ENCODE measurements around the gene TENM3. TPM values are rescaled to one million over a fixed set of nuclear protein-coding genes. Genes with fewer than 3 reads are reported as not detected.

TENM3 gene
- total RNA-seq, 1 experiment from 2014 or later = 57.4 TPM

GRCh38 chr4:182730791-182731190 is 487.6 kb downstream of the TENM3 start:
- no peaks in the 10 kb centered on the region for H3K9me3 ChIP-seq (replicated peaks)
- DNase-seq = no peak
- H3K4me1 ChIP-seq = no peaks in the 10 kb centered on the region
- H3K36me3 ChIP-seq = 0 out of 2 replicates have a peak, but pooled peaks cover 6% of the 10 kb centered on the region
- H3K27me3 ChIP-seq = no peaks in the 10 kb centered on the region
- H3K4me3 ChIP-seq = no peak overlapping the region
- H3K27ac ChIP-seq = no peak overlapping the region

GRCh38 chr4:182736207-182736606 is 493.0 kb downstream of the TENM3 start:
- Histone ChIP-seq H3K9me3 (replicated peaks) (no peaks in the 10 kb centered on the region), H3K4me1 (no peaks in the 10 kb centered on the region), H3K4me3 (no peak overlapping the region), H3K36me3 (peaks cover 9% of the 10 kb centered on the region; the same call in 1 of the 2 replicates), H3K27ac (no peak overlapping the region), H3K27me3 (no peaks in the 10 kb centered on the region)
- no peak for DNase-seq

- no peak for DNase-seq
- no peaks in the 10 kb centered on the region for H3K4me1 ChIP-seq
- H3K36me3 ChIP-seq = peaks cover 3% of the 10 kb centered on the region; the same call in 1 of the 2 replicates
- no peaks in the 10 kb centered on the region for H3K27me3 ChIP-seq
- no peak overlapping the region for H3K4me3 ChIP-seq
- no peaks in the 10 kb centered on the region for H3K9me3 ChIP-seq (replicated peaks)
- H3K27ac ChIP-seq = no peak overlapping the region
Measured at GRCh38 chr4:182738283-182739047, 495.3 kb downstream of the TENM3 start.

GRCh38 chr4:182740256-182740655 is 497.1 kb downstream of the TENM3 start:
- no peaks in the 10 kb centered on the region for H3K4me1 ChIP-seq
- no peaks in the 10 kb centered on the region for H3K27me3 ChIP-seq
- no peak overlapping the region for H3K4me3 ChIP-seq
- no peak for DNase-seq
- H3K36me3 ChIP-seq = peaks cover 7% of the 10 kb centered on the region
- no peak overlapping the region for H3K27ac ChIP-seq
- no peaks in the 10 kb centered on the region for H3K9me3 ChIP-seq (replicated peaks)

GRCh38 chr4:182741054-182741453 is 497.9 kb downstream of the TENM3 start:
- H3K27me3 ChIP-seq = no peaks in the 10 kb centered on the region
- H3K9me3 ChIP-seq (replicated peaks) = no peaks in the 10 kb centered on the region
- H3K27ac ChIP-seq = no peak overlapping the region
- H3K36me3 ChIP-seq = peaks cover 10% of the 10 kb centered on the region
- no peak overlapping the region for H3K4me3 ChIP-seq
- no peaks in the 10 kb centered on the region for H3K4me1 ChIP-seq
- no peak for DNase-seq

- Histone ChIP-seq H3K4me3 (no peak overlapping the region), H3K9me3 (replicated peaks) (no peaks in the 10 kb centered on the region), H3K36me3 (peaks cover 11% of the 10 kb centered on the region), H3K4me1 (no peaks in the 10 kb centered on the region), H3K27ac (no peak overlapping the region), H3K27me3 (no peaks in the 10 kb centered on the region)
- no peak for DNase-seq
Measured at GRCh38 chr4:182741914-182742313, 498.7 kb downstream of the TENM3 start.

GRCh38 chr4:182743815-182744214 is 500.6 kb downstream of the TENM3 start:
- no peak for DNase-seq
- no peak overlapping the region for H3K4me3 ChIP-seq
- H3K4me1 ChIP-seq = 0 out of 2 replicates have a peak, but pooled peaks cover 1% of the 10 kb centered on the region
- H3K36me3 ChIP-seq = peaks cover 11% of the 10 kb centered on the region
- no peaks in the 10 kb centered on the region for H3K9me3 ChIP-seq (replicated peaks)
- no peak overlapping the region for H3K27ac ChIP-seq
- H3K27me3 ChIP-seq = no peaks in the 10 kb centered on the region

- no peaks in the 10 kb centered on the region for H3K27me3 ChIP-seq
- H3K4me1 ChIP-seq = peaks cover 5% of the 10 kb centered on the region; the same call in 1 of the 2 replicates
- H3K9me3 ChIP-seq (replicated peaks) = no peaks in the 10 kb centered on the region
- H3K4me3 ChIP-seq = no peak overlapping the region
- peak; percentile 5 to 27 for DNase-seq
- H3K36me3 ChIP-seq = peaks cover 8% of the 10 kb centered on the region
- no peak overlapping the region for H3K27ac ChIP-seq
Measured at GRCh38 chr4:182745237-182745636, 502.0 kb downstream of the TENM3 start.

GRCh38 chr4:182746876-182747275 is 503.7 kb downstream of the TENM3 start:
- H3K4me1 ChIP-seq = peaks cover 5% of the 10 kb centered on the region; the same call in 1 of the 2 replicates
- no peak overlapping the region for H3K27ac ChIP-seq
- H3K27me3 ChIP-seq = no peaks in the 10 kb centered on the region
- DNase-seq = no peak
- H3K9me3 ChIP-seq (replicated peaks) = no peaks in the 10 kb centered on the region
- no peak overlapping the region for H3K4me3 ChIP-seq
- H3K36me3 ChIP-seq = peaks cover 8% of the 10 kb centered on the region

GRCh38 chr4:182748283-182748682 is 505.1 kb downstream of the TENM3 start:
- no peak overlapping the region for H3K27ac ChIP-seq
- H3K4me3 ChIP-seq = no peak overlapping the region
- DNase-seq = no peak
- H3K9me3 ChIP-seq (replicated peaks) = no peaks in the 10 kb centered on the region
- peaks cover 8% of the 10 kb centered on the region for H3K36me3 ChIP-seq
- H3K4me1 ChIP-seq = peaks cover 5% of the 10 kb centered on the region; the same call in 1 of the 2 replicates
- no peaks in the 10 kb centered on the region for H3K27me3 ChIP-seq

- H3K4me3 ChIP-seq = no peak overlapping the region
- no peak for DNase-seq
- no peaks in the 10 kb centered on the region for H3K27me3 ChIP-seq
- peaks cover 9% of the 10 kb centered on the region; the same call in 1 of the 2 replicates for H3K36me3 ChIP-seq
- no peak overlapping the region for H3K27ac ChIP-seq
- H3K4me1 ChIP-seq = peaks cover 5% of the 10 kb centered on the region; the same call in 1 of the 2 replicates
- H3K9me3 ChIP-seq (replicated peaks) = no peaks in the 10 kb centered on the region
Measured at GRCh38 chr4:182748949-182749348, 505.7 kb downstream of the TENM3 start.

GRCh38 chr4:182749667-182750167 is 506.5 kb downstream of the TENM3 start:
- H3K36me3 ChIP-seq = peaks cover 9% of the 10 kb centered on the region; the same call in 1 of the 2 replicates
- peaks cover 5% of the 10 kb centered on the region; the same call in 1 of the 2 replicates for H3K4me1 ChIP-seq
- no peaks in the 10 kb centered on the region for H3K27me3 ChIP-seq
- no peak overlapping the region for H3K4me3 ChIP-seq
- H3K27ac ChIP-seq = no peak overlapping the region
- DNase-seq = peak in 1 of 2 experiments; percentile 11
- no peaks in the 10 kb centered on the region for H3K9me3 ChIP-seq (replicated peaks)

- no peak for DNase-seq
- H3K4me1 ChIP-seq = peaks cover 5% of the 10 kb centered on the region; the same call in 1 of the 2 replicates
- H3K27me3 ChIP-seq = no peaks in the 10 kb centered on the region
- no peaks in the 10 kb centered on the region for H3K9me3 ChIP-seq (replicated peaks)
- peaks cover 9% of the 10 kb centered on the region; the same call in 1 of the 2 replicates for H3K36me3 ChIP-seq
- no peak overlapping the region for H3K4me3 ChIP-seq
- no peak overlapping the region for H3K27ac ChIP-seq
Measured at GRCh38 chr4:182752158-182752910, 509.1 kb downstream of the TENM3 start.

- H3K27me3 ChIP-seq = no peaks in the 10 kb centered on the region
- no peak overlapping the region for H3K27ac ChIP-seq
- no peak overlapping the region for H3K4me3 ChIP-seq
- H3K4me1 ChIP-seq = no peaks in the 10 kb centered on the region
- H3K36me3 ChIP-seq = peaks cover 9% of the 10 kb centered on the region; the same call in 1 of the 2 replicates
- no peak for DNase-seq
- H3K9me3 ChIP-seq (replicated peaks) = no peaks in the 10 kb centered on the region
Measured at GRCh38 chr4:182754895-182755294, 511.7 kb downstream of the TENM3 start.

- DNase-seq = no peak
- Histone ChIP-seq H3K27me3 (no peaks in the 10 kb centered on the region), H3K27ac (no peak overlapping the region), H3K36me3 (peaks cover 9% of the 10 kb centered on the region; the same call in 1 of the 2 replicates), H3K9me3 (replicated peaks) (no peaks in the 10 kb centered on the region), H3K4me3 (no peak overlapping the region), H3K4me1 (no peaks in the 10 kb centered on the region)
Measured at GRCh38 chr4:182756161-182756690, 513.0 kb downstream of the TENM3 start.
